Measurements from ENCODE around the gene GNA14. TPM values are rescaled to one million over a fixed set of nuclear protein-coding genes. Genes with fewer than 3 reads are reported as not detected.

Gene GNA14
- total RNA-seq, 1 donor from 2014 or later: 8.0 TPM

DNA sequence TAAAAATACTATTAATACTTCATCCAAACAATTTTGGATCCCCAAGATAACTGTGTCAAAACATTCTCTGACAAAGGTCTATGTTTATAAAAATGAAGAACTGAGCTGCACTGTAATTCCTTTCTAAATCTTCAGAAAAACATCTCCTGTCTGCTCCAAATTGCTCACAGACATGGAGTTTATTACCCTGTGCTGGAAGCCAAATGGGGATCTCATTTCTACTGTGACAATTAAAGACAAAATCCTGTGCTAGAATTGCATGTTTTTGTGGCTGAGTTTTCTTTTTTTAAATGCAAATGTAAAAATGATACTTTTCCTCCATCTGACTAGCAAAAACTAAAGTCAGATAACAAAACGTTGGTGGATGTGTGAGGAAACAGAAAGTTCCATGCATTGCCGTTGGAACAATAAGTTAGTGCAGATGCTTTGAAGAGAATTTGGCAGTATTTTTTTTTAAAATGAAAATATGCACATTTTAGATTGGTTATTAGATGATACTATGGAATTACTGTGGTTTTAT lies 93.5 kb downstream of the GNA14 start:
- no peak for ATAC-seq
- no peak for DNase-seq (ENCODE audit: low spot score)
- intact Hi-C loops (cut with DNase I): no loop called here

DNA sequence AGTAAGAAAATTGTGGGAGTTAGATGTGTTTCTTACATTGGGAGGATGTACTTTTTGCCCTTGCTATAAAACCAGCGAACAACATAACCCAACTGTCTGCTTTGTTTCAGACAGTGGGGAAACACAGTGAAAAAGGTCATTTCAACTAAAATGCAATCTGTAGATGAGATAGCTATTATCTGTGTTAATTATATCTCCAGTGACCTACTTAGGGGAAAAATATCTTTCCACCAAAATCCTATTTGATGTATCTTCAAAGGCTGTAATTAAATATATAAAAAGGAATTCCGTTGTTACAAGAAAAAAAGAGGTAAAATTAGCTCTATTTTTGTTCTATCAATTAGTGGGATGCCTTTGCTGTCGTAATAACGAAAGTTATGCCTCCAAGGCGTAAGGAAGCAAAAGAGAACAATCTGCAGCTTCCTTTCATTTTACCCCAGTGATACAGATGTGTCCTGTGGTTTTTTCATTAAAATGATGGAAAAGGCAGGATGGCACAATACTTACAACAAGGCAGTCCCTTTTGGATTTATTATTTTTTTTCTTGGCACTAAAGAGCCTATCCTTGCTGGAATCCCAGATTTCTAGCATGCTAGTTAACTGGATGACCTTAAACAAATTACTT lies 100.9 kb downstream of the GNA14 start:
- intact Hi-C loops (cut with DNase I): no loop called here
- DNase-seq (ENCODE audit: low spot score) (no peak), ATAC-seq (no peak)

DNA sequence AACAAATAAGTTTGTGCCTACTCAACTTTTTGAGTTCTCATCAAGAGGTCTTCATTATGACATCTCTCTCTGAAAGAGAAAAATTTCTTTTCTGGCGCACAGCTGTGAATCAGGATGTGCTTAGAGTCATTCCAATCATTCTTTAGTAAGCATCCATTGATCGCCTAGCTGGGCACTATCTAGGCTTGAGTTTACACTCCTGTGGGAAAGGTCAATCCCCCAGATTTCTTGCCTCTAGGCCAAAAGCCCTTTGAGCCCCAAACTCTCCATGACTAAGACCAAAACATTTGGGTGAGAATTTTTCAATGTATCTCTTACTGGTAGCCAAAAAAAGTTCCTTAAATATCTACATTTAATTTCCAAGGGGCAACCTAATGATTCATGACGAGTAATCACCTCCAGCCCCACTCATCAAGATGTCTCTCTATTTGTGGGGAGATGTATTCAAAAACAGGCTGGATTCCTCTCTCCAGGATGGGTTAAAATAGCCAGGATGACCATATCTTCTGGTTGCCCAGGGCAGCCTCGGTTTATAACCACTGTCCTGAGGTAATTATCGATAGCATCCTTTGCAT lies 101.7 kb downstream of the GNA14 start:
- intact Hi-C loops (cut with DNase I): no loop called here
- DNase-seq (ENCODE audit: low spot score) (no peak), ATAC-seq (no peak)

DNA sequence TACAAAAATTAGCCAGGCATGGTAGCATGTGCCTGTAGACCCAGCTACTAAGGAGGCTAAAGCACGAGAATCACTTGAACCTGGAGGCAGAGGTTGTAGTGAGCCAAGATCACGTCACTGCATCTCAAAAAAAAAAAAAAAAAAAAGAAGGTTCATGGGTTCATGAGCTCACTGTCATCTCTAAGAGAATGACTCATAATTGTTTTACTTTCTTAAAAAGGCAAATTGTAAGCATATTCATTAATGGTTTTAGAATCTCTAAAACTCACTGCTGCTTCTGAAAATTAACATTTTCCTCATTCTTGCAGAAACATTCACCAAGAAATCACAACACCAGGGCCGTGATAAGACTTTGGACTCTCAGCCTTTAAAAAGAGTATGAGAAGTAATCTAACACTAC lies 103.6 kb downstream of the GNA14 start:
- intact Hi-C loops (cut with DNase I): no loop called here
- DNase-seq (ENCODE audit: low spot score) (no peak), ATAC-seq (no peak)

DNA sequence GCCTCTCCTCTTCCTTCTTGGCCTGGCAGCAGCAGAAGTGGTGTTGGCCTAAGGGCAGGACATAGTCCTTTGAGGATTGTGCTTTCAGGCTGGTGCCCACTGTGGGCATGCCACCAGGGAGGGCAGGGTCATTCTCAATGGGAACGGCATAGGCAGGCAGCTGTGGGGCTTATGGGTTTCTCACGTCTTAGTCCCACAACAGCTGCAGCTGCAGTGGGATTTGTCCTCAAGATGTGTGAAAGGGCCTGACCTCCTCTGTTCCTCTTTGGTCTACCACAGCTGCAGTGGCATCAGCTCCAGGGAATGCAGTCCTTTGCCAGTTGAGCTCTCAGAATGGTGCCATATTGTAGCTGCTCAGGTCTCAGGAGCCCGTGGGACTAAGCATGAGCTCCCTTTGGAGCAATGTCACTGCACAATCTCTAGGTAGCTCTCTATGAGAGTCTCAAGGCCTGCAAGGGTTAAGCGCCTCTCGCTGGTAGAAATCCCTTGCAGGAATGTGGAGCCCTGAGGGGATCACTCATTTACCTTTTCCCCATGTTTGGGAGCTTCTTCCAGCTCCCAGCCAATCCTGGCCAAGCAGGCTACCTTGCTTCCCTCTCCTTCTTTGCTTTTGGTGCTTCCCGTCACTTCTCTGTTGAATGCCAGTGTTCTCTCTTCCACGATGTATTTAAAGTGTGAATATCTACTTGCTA lies 104.8 kb downstream of the GNA14 start:
- intact Hi-C loops (cut with DNase I): no loop called here
- ATAC-seq (no peak), DNase-seq (ENCODE audit: low spot score) (no peak)

DNA sequence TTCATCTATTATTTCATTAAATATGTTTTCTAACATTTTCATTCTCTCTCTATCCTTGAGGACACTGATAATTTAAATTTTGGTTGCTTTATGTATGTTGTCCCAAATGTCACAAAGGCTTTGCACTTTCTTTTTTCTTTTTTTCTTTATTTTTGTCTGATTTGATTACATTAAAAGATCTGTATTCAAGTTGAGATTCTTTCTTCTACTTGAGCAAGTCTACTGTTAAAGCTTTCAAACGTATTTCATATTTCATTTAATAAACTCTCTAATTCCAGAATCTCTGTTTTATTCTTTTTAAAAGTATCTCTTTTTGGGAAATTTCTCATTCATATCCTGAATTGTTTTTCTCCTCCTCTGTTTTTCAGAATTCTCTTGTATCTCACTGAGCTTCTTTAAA lies 106.5 kb downstream of the GNA14 start:
- intact Hi-C loops (cut with DNase I): no loop called here
- ATAC-seq (no peak), DNase-seq (ENCODE audit: low spot score) (no peak)

DNA sequence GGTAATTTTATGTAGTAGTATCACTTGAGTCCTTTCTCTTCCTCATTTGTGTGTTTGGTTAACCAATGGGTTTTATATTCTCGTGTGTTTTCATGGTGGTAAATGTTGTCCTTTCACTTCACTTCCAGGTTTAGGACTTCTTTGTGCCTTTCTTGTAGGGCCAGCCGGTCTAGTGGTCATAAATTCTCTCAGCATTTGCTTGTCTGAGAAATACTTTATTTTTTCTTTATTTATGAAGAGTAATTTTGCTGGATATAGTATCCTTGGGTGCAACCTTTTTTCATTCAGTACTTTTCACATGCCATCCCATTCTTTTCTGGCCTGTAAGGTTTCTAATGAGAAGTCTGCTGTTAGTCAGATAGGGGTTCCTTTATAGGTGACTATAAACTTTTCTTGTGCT lies 107.1 kb downstream of the GNA14 start:
- ATAC-seq: no peak
- intact Hi-C loops (cut with DNase I): no loop called here
- DNase-seq (ENCODE audit: low spot score): no peak

DNA sequence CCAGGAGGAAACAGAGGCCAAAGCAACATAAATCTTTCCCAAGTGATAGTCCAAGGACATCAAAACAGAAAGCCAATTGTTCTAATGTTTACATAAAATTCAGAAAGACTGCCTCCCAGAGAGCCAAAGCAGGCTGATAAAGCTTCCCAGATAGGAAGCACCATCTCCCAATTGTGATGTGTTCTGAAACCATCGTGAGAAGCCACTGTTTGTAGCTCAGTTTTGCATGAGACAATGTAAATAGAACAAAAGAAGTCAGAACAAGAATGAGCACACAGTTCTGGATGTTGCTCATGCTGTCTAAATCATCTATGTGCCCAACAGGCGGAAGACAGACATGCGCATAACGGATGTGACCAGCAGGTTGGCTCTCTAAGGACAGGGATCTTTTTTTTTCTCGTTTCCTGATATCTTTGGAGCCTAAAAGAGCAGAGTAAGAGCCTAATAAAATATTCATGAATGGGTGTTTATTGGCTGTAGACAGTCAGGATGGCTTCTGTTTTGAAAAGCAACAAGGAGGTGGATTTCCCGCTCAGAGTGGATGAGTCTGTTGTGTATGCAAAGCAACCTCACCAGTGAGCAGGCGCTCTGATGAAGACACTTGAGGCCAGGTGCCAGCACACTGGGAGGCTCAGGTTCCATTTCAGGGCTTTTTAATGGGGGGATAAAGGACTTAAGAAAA lies 113.6 kb downstream of the GNA14 start:
- no peak for DNase-seq (ENCODE audit: low spot score)
- intact Hi-C loops (cut with DNase I): no loop called here
- ATAC-seq: peak; percentile 62

DNA sequence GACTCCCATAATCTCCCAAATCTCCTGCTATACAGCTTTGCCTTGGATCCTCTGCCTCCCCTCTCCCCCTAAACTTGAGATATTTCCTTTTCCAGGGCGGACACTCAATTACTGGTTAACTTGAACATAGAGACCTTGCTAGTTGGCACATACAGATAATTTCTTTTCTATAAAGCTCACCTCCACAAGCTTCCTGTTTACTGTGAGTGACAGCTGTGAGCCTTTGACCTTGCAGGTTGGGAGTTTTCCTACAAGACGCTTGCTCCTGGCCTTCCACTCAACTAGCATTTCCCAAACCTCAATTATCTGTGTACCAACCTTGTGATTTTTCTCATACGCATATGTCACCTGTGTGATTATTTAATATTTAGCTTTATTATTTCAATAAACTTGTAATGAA lies 114.5 kb downstream of the GNA14 start:
- intact Hi-C loops (cut with DNase I): no loop called here
- ATAC-seq (no peak), DNase-seq (ENCODE audit: low spot score) (no peak)

DNA sequence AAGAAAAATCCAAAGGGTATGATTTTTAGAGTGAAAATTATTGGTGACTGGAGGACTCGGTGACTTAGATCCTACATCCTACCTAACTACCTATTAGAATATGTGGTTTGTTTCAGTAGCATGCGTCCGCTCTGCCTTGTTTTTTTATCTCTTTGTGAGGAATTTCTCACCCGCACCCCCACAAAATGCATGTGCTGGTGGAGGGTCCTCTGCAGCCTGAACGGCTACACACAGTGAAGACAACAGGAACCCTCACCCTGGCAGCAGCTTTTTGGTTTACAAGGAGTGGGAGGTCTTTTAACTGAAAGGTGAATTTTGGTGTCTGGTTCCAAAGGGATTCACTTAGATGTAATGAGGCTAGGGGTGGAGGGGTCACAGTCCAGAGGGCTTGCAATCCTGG lies 115.5 kb downstream of the GNA14 start:
- ATAC-seq (no peak), DNase-seq (ENCODE audit: low spot score) (no peak)
- intact Hi-C loops (cut with DNase I): no loop called here

DNA sequence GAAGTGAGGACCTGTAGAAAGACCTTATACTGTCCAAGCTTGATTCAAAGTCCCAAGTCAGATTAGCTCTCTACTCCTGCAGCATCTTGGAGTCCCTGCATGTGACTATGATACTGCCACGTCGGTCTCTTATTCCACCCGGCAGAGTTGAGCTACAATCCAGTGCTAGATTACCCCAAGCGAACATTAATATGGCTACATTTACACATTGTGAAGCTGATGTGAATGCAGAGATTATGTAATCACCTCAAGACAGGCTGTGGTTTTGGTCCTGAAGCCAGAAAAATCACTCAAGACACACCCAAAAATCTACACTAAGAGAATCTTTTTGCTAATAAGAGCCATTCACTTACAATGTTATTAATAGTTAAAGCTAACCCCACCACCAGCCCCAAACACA lies 116.7 kb downstream of the GNA14 start:
- DNase-seq (ENCODE audit: low spot score) (no peak), ATAC-seq (no peak)
- intact Hi-C loops (cut with DNase I): no loop called here

DNA sequence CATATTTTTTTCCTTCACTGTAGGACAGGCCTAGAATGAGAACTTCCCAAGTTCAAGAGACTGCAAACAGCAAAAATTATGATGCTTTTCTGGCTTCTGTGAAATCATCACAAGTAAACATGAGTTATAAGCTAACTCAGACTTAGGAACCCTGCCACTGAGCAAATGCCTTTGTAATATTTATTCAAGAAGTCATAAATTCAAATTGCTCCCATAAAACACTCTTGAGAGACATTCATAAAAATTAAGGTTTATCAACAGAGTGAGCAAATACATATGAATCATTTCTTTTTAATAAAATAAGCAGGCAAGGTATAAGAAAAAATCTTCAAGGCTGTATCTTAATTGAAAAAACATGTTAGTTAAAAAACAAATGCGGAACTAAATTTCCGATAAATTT lies 124.2 kb downstream of the GNA14 start:
- DNase-seq (ENCODE audit: low spot score) (no peak), ATAC-seq (no peak)
- intact Hi-C loops (cut with DNase I): no loop called here

DNA sequence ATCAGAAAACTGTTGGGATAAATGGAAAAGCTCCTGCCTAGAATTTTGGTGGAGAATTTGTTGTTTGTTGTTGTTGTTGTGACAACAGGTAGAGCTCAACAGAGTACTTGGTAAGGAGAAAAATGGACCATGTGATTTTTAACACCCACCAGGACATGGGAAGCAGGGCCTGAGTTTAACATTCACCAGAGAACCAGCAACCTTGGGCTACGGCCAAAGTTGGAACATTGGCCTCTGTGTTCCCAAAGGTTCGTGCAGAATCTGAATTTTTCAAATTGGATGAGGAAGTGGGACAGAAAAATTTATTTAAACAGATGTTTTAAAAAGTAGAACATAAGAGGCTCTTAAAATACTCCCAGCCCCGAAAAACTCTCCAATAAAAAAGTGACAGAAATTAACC lies 127.0 kb downstream of the GNA14 start:
- intact Hi-C loops (cut with DNase I): no loop called here
- DNase-seq (ENCODE audit: low spot score) (peak; percentile 74), ATAC-seq (peak; percentile 84)

DNA sequence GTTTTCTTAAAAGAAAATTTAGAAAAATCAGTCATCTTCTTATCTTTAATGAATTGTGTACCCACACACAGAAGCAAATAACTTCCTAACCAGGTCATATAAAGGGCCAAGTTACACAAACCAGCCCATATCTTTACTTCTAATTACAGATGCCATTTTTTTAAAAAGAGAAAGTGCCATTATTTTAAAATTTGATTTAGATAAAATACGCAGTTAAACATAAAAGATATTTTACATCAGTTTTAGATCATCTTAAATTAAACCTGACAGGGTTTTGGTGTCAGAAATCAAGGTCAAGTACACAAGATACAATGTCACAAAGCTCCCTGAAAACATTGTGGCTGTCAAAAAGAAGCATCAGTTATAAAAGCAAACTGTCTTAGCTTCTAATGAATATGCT lies 129.4 kb downstream of the GNA14 start:
- DNase-seq (ENCODE audit: low spot score): no peak
- ATAC-seq: no peak

DNA sequence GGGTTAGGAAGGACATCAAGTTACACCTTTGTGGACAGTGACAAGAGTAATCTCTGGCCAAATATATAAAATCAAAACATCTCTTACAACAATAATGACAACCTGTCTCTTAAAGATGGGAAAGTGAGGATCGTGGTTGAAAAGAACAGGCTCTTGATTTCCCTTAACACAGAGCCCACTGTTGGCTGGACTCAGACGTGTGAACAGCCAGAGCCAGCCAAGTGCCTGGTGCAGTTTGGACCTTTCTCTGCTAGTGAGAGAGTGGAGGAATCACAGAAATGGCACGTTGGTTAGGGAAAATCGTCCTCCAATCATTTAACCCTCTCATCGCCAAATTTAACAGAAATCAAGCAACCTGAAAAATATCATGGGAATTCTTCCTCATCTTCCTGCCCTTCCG lies 131.3 kb downstream of the GNA14 start:
- DNase-seq (ENCODE audit: low spot score) (no peak), ATAC-seq (no peak)
- intact Hi-C loops (cut with DNase I): no loop called here

More for the DNA sequence above, 129.4 kb downstream of the GNA14 start:
- intact Hi-C loops (cut with DNase I): no loop called here

DNA sequence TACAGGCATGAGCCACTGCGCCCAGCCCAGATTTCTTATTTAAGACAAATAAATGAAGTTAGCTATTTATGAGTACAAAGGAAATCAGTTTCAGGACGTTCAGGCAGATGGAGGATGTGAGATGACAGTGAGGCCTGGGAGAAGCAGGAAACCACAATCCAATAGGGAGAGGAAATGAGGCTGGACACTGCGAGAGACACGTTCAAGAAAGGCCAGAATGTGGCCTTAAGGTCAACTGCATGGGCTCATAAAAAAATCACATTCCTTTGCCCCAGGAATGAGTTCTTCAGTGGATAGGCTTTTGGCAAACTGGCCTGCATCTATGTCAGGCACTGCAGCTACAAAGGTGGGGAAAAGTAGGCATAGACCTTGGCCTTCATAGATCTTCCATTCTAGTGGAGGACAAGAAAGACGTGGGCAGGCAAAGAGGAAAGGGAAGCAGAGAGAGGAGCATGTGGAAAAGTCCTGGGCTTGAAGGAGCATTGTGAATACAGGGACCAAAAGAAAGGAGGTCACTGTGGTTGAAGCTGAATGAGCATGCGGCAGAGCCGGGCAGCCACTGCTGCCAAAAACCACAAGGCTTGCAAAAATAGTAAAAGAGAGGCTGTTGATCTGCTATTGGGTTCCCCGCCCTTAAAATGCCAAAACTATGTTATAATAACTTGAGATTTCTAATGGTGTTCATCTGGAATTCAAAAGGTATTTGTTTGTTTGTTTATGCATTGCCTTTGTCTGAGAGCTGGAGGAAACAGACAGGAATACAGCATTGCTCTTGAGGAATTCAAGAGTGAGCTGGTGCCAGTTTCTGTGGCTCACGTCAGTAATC lies 133.0 kb downstream of the GNA14 start:
- intact Hi-C loops (cut with DNase I): no loop called here
- peak; percentile 94 for ATAC-seq
- no peak for DNase-seq (ENCODE audit: low spot score)

DNA sequence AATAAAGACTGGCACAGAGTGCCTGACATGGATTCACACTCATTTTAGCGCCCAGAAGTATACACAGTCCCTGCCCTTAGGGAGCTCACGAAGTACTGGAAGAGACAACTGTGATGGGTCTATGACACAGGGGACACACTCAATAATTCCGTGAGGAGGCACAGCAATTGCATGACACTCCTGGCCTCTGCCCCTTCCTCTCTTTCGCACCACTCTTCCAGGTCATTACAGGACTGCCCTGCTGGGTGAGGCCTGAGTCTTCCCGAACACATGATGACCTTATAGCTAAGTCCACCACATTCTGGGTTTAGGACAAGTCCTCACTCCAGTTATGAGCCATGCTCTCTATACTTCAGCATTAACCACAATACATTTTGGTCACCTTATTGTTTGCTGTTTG lies 134.7 kb downstream of the GNA14 start:
- ATAC-seq (no peak), DNase-seq (ENCODE audit: low spot score) (no peak)
- intact Hi-C loops (cut with DNase I): no loop called here

DNA sequence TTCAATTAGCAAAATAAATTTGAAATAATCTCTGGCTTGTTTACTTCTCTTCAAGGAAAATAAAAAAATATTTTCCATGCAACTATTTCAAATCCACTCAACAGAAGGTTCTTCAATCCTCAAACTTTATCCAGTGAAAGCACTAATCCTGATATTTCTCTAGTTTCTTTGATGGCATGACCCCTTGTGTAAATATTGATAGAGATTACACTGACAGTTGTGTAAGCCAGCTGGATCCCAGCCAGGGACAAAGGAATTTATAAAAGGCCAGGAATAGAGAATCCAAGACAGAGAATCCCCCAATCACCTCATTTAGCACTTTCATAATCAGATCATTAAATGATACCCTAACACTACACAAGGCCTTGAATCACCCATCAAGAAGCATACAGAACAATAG lies 135.2 kb downstream of the GNA14 start:
- DNase-seq (ENCODE audit: low spot score) (no peak), ATAC-seq (no peak)
- intact Hi-C loops (cut with DNase I): no loop called here

DNA sequence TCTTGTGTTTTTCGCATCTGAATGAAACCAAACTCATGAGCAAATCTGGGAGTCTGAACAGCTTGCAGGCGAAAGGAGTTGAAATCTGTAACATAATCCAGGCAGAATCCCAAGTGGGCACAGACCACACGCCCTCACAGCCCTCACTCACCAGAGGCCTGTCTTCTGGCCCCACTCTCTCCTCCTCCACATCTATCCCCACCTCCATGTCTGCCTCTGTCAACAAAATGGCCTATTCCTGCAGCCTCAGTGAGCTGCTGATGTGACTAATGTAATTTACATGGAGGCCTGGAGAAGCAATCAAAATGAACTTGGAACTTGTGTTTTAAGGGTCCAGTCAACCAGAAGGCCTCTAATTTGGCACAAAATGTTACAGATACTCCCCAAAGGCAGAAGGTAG lies 136.6 kb downstream of the GNA14 start:
- ATAC-seq (no peak), DNase-seq (ENCODE audit: low spot score) (no peak)
- intact Hi-C loops (cut with DNase I): no loop called here
